Calu3 (cell line): ENCODE results near the gene RASEF. TPM values are rescaled to one million over a fixed set of nuclear protein-coding genes. Genes with fewer than 3 reads are reported as not detected.
A peak's percentile ranks its signal among the peaks of the same experiment; 100 is the strongest.
"Not testable (repeated sequence)": the region's sequence is repeated elsewhere in the genome, so short reads cannot be mapped to it uniquely, and the experiment has no call there.

Source experiments
- BruUV-seq: library from RNA; stranded (reverse); fragments of 400-500 nt; replicated peaks from 2 replicates; lab custom pipeline; 2021; lab: Mats Ljungman, UMichigan
- CTCF ChIA-PET: fragments of 300-600 bp; sonication (Branson Sonifier 250); formaldehyde crosslinking; loops from one replicate; lab custom pipeline; 2022; ENCODE audit warnings: antibody characterized with exemption; lab: Charles Lee
- DNase-seq: peaks from one replicate; pipeline ENCODE4 v3.0.0; 2022
- H3K27ac Mint-ChIP-seq: one replicate; pipeline ENCODE4 v1.8.0; 2022; ENCODE audit warnings: mixed read lengths; ENCODE audit not compliant: unreplicated experiment
- H3K27me3 Mint-ChIP-seq: one replicate; pipeline ENCODE4 v1.8.0; 2022; ENCODE audit warnings: mixed read lengths; ENCODE audit not compliant: unreplicated experiment
- H3K36me3 Mint-ChIP-seq: one replicate; pipeline ENCODE4 v1.8.0; 2022; ENCODE audit warnings: mild to moderate bottlenecking, moderate library complexity, mixed read lengths; ENCODE audit not compliant: insufficient read depth, unreplicated experiment
- H3K4me1 Mint-ChIP-seq: one replicate; pipeline ENCODE4 v1.8.0; 2022; ENCODE audit warnings: mild to moderate bottlenecking, low read depth, mixed read lengths; ENCODE audit not compliant: unreplicated experiment
- H3K4me3 Mint-ChIP-seq: one replicate; pipeline ENCODE4 v1.8.0; 2022; ENCODE audit warnings: mild to moderate bottlenecking, low read depth, moderate library complexity, mixed read lengths; ENCODE audit not compliant: unreplicated experiment
- H3K9me3 Mint-ChIP-seq: one replicate; pipeline ENCODE4 v1.8.0; 2022; ENCODE audit warnings: low read depth, mixed read lengths; ENCODE audit not compliant: unreplicated experiment
- intact Hi-C: fragments of 100-400 bp; cut with micrococcal nuclease; formaldehyde crosslinking; loops from one replicate; pipeline ENCODE4 v1.10.0; 2022; ENCODE audit not compliant: unreplicated experiment
- total RNA-seq: library from RNA; stranded (reverse); gene quantifications from 2 replicates; pipeline ENCODE4 v1.2.3, GENCODE V29; 2022
- TF ChIP-seq, protein P1 (sequence below): fragments of 200-600 bp; IDR thresholded peaks from one replicate; pipeline ENCODE4 v1.8.0; 2022; ENCODE audit warnings: antibody characterized with exemption; ENCODE audit not compliant: unreplicated experiment

The RASEF gene
- total RNA-seq, 1 experiment from 2014 or later = 38.8 TPM

- Mint-ChIP-seq H3K27ac (no peak overlapping the region), H3K27me3 (no peaks in the 10 kb centered on the region), H3K9me3 (no peaks in the 10 kb centered on the region), H3K36me3 (peaks cover 5% of the 10 kb centered on the region), H3K4me3 (no peak overlapping the region), H3K4me1 (peaks cover 12% of the 10 kb centered on the region)
- no TSS peak for BruUV-seq
- intact Hi-C loops = no loop called here
- TF ChIP-seq, protein P1, sequence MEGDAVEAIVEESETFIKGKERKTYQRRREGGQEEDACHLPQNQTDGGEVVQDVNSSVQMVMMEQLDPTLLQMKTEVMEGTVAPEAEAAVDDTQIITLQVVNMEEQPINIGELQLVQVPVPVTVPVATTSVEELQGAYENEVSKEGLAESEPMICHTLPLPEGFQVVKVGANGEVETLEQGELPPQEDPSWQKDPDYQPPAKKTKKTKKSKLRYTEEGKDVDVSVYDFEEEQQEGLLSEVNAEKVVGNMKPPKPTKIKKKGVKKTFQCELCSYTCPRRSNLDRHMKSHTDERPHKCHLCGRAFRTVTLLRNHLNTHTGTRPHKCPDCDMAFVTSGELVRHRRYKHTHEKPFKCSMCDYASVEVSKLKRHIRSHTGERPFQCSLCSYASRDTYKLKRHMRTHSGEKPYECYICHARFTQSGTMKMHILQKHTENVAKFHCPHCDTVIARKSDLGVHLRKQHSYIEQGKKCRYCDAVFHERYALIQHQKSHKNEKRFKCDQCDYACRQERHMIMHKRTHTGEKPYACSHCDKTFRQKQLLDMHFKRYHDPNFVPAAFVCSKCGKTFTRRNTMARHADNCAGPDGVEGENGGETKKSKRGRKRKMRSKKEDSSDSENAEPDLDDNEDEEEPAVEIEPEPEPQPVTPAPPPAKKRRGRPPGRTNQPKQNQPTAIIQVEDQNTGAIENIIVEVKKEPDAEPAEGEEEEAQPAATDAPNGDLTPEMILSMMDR = no peak
- no peak for DNase-seq
- CTCF ChIA-PET = no interaction called here
Measured at GRCh38 chr9:82938426-82939218, 124.3 kb downstream of the RASEF start.

GRCh38 chr9:82936561-82936960 is 126.4 kb downstream of the RASEF start:
- intact Hi-C loops, H3K36me3 Mint-ChIP-seq, H3K27ac Mint-ChIP-seq, H3K9me3 Mint-ChIP-seq, CTCF ChIA-PET, H3K4me3 Mint-ChIP-seq, H3K27me3 Mint-ChIP-seq, BruUV-seq, DNase-seq: not testable (repeated sequence)
- H3K4me1 Mint-ChIP-seq = peaks cover 12% of the 10 kb centered on the region

GRCh38 chr9:82934949-82935348 is 128.0 kb downstream of the RASEF start:
- peaks cover 9% of the 10 kb centered on the region for H3K4me1 Mint-ChIP-seq
- BruUV-seq = no TSS peak
- CTCF ChIA-PET = interaction anchor here (0.7 kb wide), 1 partner anchor 1120 kb away, joined by 3 read pairs; no protein-coding TSS in a partner anchor
- DNase-seq = peak; percentile 39
- peaks cover 5% of the 10 kb centered on the region for H3K36me3 Mint-ChIP-seq
- no peaks in the 10 kb centered on the region for H3K9me3 Mint-ChIP-seq
- no peak overlapping the region for H3K4me3 Mint-ChIP-seq
- TF ChIP-seq, protein P1 = no peak
- intact Hi-C loops = no loop called here
- peak overlapping the region; percentile 54 for H3K27ac Mint-ChIP-seq
- no peaks in the 10 kb centered on the region for H3K27me3 Mint-ChIP-seq

DNA sequence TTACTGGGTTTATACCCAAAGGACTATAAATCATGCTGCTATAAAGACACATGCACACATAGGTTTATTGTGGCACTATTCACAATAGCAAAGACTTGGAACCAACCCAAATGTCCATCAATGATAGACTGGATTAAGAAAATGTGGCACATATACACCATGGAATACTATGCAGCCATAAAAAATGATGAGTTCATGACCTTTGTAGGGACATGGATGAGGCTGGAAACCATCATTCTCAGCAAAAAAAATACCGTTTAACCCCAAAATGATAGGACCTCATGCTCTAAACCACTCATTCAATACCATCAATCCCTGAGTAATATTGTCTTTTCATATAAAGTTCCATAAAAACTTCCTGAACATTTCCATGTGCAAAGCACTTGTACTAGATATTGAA is 128.9 kb downstream of the RASEF start:
- BruUV-seq, H3K27me3 Mint-ChIP-seq, H3K4me3 Mint-ChIP-seq, H3K27ac Mint-ChIP-seq, DNase-seq, H3K36me3 Mint-ChIP-seq, H3K4me1 Mint-ChIP-seq, intact Hi-C loops, H3K9me3 Mint-ChIP-seq: not testable (repeated sequence)
- CTCF ChIA-PET = interaction anchor here (0.6 kb wide), 1 partner anchor 11 kb away, joined by 3 read pairs; no protein-coding TSS in a partner anchor

GRCh38 chr9:82930116-82930515 is 132.8 kb downstream of the RASEF start:
- intact Hi-C loops = no loop called here
- no peak for DNase-seq
- Mint-ChIP-seq H3K4me1 (no peaks in the 10 kb centered on the region), H3K27me3 (no peaks in the 10 kb centered on the region), H3K27ac (no peak overlapping the region), H3K4me3 (no peak overlapping the region), H3K9me3 (no peaks in the 10 kb centered on the region), H3K36me3 (peaks cover 5% of the 10 kb centered on the region)
- TF ChIP-seq, protein P1 = no peak
- BruUV-seq = no TSS peak
- CTCF ChIA-PET = interaction anchor here (0.7 kb wide), 1 partner anchor 99 kb away, joined by 4 read pairs; no protein-coding TSS in a partner anchor
